Mucosa of gallbladder (tissue), 1 donor: Measurements from ENCODE around the gene FAM136A. TPM values are rescaled to one million over a fixed set of nuclear protein-coding genes. Genes with fewer than 3 reads are reported as not detected.
"Not testable (repeated sequence)": the region's sequence is repeated elsewhere in the genome, so short reads cannot be mapped to it uniquely, and the experiment has no call there.

Experiments used
- DNase-seq: peaks from one replicate; pipeline ENCODE4 v3.0.0-alpha.2; 2020; ENCODE audit warnings: low spot score
- total RNA-seq: library from RNA; stranded (reverse); gene quantifications from one replicate; pipeline ENCODE4 v1.2.1, GENCODE V29; 2021
- donor health status: DM: no; HTN: no; CAD: no.

The FAM136A gene
- total RNA-seq, 1 donor from 2014 or later: 22.0 TPM

DNA sequence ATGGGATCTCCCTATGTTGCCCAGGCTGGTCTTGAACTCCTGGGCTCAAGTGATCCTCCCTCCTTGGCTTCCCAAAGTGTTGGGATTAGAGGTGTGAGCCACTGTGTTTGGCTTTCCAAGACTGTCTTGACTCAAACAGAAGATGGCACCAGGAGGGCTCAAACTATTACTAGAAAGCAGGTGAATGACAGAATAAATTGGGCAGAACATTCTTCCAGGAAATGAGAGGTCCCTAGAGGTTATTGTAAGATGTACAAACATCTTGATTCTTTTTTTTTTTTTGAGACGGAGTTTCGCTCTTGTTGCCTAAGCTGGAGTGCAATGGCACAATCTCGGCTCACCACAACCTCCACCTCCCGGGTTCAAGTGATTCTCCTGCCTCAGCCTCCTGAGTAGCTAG, 4.0 kb downstream of the FAM136A start:
- DNase-seq: not testable (repeated sequence)

DNA sequence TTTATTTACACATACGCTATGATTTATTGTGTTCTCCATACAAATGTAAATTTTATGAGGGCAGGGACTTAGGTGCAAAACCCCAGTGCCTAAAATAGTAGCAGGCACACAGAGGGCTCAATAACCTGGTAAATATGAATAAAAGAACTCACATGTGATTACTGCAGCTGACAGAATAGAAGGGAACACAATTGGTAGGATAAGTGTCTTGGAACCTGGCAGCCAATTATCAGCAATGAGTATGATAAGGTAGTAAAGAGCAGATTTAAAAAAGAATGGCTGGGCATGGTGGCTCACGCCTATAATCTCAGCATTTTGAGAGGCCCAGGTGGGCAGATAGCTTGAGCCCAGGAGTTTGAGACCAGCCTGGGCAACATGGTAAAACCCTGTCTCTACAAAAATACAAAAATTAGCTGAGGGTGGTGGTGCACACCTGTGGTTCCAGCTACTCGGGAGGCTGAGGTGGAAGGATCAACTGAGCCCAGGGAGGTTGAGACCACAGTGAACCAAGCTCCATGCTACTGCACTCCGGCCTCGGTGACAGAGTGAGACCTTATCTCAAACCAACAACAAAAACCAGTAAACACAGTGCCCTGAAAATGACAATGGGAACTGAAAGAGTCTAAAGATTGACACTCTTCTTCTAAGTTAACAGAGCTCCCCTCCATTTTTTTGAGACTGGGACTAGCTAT, 18.2 kb downstream of the FAM136A start:
- DNase-seq: no peak

DNA sequence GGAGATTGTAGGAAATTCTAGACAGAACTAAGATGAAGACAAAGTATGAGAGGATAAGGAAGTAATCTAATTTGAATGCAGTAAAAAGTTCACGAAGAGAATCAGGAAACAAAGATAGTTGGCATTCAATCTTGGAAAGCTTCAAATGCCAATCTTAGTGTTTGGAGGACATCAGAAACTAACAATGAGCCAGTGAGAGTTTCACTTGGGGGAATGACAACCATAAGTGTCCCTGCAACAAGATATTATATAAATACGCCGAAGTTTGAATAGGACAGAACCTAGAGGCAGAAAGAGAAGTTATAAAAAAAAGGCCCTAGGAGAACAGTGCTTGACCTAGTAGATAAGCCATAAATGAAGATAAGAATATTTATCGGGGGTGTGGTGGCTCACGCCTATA, 19.4 kb downstream of the FAM136A start:
- DNase-seq: no peak

DNA sequence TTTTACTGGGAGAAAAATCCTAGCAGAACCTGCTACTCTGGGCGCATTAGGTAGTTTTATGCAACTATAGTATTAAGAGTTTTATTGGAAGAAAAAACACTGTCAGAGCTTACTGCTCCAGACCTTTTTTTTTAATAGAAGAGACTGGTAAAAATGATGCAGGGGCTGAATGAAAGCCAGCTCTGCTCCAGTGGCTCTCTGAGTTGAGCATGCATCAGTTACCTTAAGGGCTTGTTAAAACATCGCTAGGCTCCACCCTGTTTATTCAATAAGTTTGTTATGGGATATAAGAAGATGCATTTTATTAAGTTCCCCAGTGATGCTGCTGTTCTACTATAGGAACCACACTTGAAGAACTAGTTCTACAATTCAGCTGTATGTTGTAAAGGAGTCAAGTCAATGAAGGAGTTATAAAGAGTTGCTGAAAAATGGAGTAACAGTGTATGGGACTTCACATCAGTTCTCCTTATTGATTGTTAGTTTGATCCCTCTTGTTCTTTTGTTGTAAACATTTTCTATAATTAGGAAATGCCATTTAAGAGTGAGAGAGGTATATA, 21.5 kb downstream of the FAM136A start:
- no peak for DNase-seq

DNA sequence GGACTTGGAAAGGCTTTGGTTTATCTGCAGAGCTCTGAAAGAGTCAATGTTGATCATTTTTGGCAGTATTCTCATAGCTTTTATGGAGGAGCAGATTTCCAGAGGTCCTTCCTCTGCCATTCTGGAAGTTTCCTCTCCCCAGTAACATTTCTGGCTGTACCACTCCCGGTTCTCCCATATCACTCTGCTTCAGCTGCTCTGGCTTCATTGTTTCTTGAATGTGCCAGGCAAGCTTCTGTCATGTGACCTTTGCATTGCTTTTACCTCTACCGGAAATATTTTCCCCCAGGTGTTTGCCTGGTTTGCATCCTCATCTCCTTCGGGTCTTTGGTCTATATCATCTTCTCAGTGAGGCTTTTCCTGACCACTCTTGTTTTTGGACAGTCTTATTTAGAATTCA, 31.5 kb downstream of the FAM136A start:
- no peak for DNase-seq

DNA sequence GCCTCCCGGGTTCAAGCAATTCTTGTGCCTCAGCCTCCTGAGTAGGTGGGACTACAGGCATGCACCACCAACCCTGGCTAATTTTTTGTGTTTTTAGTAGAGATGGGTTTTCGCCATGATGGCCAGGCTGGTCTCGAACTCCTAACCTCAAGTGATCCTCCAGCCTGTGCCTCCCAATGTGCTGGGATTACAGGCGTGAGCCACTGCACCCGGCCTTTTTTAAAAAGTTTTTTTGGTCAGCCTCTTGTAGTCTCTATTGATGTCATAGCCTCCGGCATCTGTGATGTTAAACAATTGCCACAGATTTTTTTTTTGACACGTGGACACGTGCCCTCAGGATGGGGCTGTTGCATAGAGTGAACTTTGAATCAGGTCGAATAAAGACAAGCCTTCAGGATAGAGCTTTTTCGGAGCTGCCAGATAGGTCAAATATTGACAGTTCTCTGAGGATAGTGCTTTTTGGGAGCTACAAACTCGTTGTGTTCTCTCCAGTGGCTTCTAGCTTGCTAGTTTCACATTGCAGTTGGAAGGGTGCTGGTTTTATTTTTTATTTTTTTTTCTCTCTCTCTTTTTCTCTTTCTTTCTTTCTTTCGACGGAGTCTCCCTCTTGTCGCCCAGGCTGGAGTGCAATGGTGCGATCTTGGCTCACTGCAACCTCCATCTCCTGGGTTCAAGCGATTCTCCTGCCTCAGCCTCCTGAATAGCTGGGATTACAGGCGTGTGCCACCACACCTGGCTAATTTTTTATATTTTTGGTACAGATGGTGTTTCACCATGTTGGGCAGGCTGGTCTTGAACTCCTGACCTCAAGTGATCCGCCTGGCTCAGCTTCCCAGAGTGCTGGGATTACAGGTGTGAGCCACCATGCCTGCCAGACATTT, 32.2 kb downstream of the FAM136A start:
- DNase-seq: not testable (repeated sequence)

DNA sequence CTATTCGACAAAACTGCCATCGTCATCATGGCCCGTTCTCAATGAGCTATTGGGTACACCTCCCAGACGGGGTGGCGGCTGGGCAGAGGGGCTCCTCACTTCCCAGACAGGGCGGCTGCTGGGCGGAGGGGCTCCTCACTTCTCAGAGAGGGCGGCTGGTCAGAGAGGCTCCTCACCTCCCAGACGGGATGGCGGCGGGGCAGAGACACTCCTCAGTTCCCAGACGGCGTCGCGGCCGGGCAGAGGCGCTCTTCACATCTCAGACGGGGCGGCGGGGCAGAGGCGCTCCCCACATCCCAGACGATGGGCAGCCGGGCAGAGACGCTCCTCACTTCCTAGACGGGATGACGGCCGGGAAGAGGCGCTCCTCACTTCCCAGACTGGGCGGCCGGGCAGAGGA, 34.9 kb downstream of the FAM136A start:
- DNase-seq: not testable (repeated sequence)

DNA sequence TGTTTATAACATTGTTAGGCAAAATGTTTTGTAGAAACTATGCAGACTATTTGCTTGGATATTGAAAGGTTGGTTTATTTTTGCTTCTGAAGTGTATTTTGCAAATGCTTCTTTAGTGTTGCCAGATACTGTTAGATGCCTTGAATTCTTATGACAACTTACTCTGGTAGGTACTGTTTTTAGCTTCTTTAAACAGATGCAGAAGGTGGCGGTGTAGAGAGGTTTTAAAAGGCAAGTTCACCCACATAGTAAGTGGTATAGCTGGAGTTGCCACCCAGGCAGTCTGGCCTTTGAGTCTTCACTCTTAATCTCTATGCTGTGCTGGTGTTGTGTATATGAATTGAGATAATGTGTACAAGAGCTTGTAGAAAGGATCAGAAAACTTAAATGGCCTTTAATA, 40.4 kb downstream of the FAM136A start:
- DNase-seq: no peak

DNA sequence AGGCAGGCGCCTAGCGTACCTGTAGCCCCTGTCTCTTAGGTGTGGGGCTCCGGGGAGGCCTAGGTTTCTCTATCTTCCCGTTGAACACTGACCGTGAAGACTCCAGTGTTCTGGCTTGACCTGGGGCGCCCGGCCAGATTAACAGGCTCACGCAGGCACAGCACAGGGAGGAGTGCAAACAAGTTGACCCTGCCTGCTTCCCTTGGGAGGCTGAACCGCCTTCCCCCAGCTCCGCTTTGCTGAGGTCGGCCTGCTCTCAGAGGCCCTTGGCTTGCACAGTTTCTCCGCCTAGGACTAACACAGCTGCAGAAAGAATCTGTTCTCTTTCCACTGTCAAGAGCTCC, 43.4 kb downstream of the FAM136A start:
- peak; percentile 49 for DNase-seq

DNA sequence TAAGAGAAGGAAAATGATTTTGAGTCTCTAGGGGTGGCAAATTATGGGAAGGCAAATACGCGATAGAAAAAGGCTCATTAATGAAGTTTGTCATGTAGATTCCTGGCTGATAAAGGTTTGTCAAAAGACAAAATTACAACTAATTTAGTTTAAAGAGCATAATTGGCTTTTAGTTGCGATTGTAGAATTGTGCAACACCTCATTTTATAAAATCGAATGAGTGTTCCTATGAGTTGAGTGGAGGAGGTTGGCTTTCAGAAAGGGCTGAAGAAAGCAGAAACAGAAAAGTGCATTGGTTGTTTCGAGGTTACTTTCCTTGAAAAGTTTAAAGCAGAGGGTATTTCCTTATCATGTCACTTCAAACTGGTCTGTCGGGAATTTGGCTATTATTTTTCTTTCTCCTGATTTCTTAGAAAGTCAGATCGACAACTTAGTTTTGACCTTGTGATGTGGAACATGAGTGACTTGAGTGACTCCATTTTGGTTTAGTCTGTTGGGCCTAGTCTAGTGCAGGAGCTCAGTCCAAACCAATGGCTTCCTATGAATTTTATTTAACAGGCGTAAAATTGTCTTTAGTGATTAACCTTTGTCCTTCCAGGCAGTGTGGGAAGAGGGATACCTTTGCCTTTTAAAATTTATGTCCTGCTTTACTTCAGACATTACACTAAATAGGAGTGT, 46.1 kb downstream of the FAM136A start:
- DNase-seq: no peak

DNA sequence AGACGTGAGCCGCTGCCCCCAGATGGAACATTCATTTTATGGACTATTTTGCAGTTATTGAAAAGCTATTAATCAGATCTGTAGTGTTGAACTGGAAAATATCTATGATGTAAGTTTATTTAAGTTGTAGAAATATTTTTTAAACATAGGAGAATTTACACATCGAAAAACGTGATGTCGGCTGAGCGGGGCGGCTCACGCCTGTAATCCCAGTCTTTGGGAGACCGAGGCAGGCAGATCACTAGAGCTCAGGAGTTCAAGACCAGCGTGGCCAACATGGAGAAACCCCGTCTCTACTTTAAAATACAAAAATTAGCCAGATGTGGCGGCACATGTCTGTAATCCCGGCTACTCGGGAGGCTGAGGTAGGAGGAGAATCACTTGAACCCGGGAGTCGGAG, 51.4 kb downstream of the FAM136A start:
- DNase-seq: peak; percentile 4

DNA sequence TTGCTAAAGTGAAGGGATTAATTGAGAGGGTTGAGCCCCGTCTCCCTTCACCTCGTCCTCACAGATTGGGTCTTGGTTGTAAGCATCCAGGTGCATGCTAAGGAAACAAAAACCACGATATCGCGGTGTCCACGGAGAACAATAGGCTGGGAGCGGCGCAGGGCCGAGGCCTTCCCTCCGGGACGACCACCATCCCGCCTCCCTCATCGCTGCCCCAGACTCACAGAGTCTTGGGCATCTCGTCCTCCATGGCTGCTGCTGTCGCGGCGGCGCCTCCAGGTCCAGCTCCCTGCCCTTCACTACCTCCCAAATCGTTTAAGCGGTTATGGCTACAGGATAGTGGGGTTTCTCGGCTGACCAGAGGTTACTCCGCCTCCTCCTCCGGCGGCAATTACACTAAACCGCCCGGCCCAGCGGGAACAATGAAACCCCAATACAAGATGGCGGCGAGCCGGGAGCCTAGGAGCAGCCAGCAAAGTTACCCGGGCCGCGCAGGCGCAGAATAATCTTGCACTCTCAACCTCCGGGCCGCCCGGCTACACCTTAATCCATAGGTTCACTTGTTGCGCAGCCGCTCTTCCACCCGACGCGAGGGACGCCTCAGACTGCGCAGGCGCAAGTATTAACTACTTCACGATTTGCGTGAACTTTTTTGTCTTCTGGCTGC, 53.6 kb downstream of the FAM136A start, which contains the start of gene TIA1:
TIA1 (minus strand) TSS at position 448 of the 667 bp plus-strand sequence; CDS start at position 250, 198 bp downstream.
- DNase-seq: peak; percentile 99

DNA sequence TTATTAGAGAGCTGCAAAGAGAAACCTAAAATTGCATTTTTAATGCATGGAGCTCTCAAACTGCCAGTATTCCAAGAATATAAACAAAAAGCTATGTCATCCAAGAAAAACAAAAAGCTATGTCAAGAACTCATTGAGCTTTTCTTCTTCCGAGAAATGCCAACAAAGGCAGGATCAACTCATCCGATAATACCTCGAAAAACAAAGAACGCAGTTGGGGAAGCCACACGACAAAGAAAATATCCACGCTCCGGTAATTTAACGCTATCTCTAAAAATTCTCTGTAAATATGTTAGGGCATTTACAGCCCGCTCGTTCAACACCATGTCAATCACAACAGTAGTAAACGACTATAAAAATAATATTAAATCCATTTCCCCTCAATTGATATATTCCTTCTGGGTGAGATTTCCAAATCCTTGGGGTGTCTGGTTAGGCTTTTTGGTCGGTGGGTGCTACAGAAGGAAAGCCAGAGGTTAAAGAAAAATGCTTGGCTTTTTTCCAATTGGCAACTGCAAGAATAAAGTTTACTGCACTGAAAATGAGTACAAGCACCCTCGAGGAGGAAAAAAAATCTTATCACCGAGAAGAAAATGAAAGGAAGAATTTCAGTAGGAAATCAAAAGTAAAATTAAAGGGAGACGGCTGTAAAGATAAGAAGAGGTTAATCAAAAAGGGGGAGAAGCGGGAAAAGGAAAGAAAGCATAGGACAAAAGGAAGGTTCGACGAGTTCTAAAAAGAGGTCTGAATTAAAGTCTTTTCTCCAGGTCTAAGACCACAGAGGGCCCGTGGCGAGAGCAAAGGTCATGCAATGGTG, 54.3 kb downstream of the FAM136A start:
- DNase-seq: no peak

Other genes with a start within 250 kb of the FAM136A start
- gene PCBP1, start 214.6 kb downstream of the FAM136A start, total RNA-seq: 358 TPM
- 22.6 TPM for gene C2orf42, start 111.0 kb downstream of the FAM136A start, total RNA-seq
- gene TIA1, start 53.4 kb downstream of the FAM136A start, total RNA-seq: 124 TPM
- gene PCYOX1, start 43.9 kb downstream of the FAM136A start, total RNA-seq: 111 TPM
- 86.9 TPM for gene SNRPG, start 8.3 kb downstream of the FAM136A start, total RNA-seq